ENCODE measurements around the gene A3GALT2. TPM values are rescaled to one million over a fixed set of nuclear protein-coding genes. Genes with fewer than 3 reads are reported as not detected.

Gene A3GALT2
- total and polyA plus RNA-seq, 9 of the 15 experiments (the other 6 are each of a cell fraction or from before 2014, with no cell fraction given), result not detected

DNA sequence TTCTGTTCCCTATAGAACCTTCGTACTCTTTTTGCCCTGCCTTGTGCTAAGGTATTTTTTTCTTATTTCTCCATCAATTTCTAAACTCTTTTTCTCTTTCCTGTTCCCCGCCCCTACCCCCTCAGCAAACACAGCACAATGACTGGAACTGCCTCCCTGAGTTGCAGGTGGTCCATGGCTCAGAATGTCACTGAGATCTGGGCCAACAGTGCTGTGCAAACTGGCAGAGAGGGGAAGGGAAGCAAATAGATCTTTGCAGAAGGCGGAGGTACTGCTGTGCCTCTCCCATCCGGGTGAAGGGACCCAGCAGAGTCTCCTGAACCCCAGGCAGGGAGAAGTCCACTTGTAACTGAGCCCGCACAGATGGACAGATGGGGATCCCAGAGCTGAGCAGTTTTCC lies 32.6 kb upstream of the A3GALT2 start:
- ChIA-PET POLR2A (no interaction called here), CTCF (ENCODE audit: low intra/inter-chr PET ratio) (no interaction called here)
- Histone ChIP-seq H3K9ac (ENCODE audit: insufficient read depth in 1 of 2, low read depth in 2 of 2, low read length in 2 of 2) (no peak overlapping the region), H3K27me3 (ENCODE audit: control insufficient read depth in 2 of 2, insufficient read depth in 2 of 2, low read length in 2 of 2) (no peaks in the 10 kb centered on the region), H3K27ac (ENCODE audit: extremely low read depth, low read depth, low read length) (no peak overlapping the region), H3K4me1 (replicated peaks in 1 of 2; ENCODE audit: control insufficient read depth in 2 of 2, insufficient read depth in 2 of 2, low read length in 2 of 2) (peaks cover 9 to 24% of the 10 kb centered on the region in 2 experiments; a peak in 4 of 5 replicates), H2AFZ (ENCODE audit: low read depth, low read length) (no peak overlapping the region), H3K4me2 (ENCODE audit: insufficient read depth, low read length) (no peak overlapping the region), H4K20me1 (replicated peaks; ENCODE audit: control insufficient read depth, insufficient read depth, low read length) (peaks cover 2% of the 10 kb centered on the region; the same call in 1 of the 2 replicates), H3K9me3 (replicated peaks; ENCODE audit: control insufficient read depth, insufficient read depth, low read depth, low read length) (no peaks in the 10 kb centered on the region), H3K36me3 (ENCODE audit: control insufficient read depth, insufficient read depth, low read length) (no peaks in the 10 kb centered on the region), H3K9me1 (ENCODE audit: control insufficient read depth, insufficient read depth, low read length) (no peaks in the 10 kb centered on the region), H3K4me3 (no peak overlapping the region), H3K79me2 (ENCODE audit: control insufficient read depth, insufficient read depth, low read length) (peaks cover 23% of the 10 kb centered on the region)
- WGBS (ENCODE audit: insufficient coverage, low coverage, missing lambda C conversion rate), result 70% methylated on average over 5 of the region's 5 CpGs
- no peak for FAIRE-seq
- no TSS peak for BruUV-seq (replicated peaks)
- TF ChIP-seq, protein P1, sequence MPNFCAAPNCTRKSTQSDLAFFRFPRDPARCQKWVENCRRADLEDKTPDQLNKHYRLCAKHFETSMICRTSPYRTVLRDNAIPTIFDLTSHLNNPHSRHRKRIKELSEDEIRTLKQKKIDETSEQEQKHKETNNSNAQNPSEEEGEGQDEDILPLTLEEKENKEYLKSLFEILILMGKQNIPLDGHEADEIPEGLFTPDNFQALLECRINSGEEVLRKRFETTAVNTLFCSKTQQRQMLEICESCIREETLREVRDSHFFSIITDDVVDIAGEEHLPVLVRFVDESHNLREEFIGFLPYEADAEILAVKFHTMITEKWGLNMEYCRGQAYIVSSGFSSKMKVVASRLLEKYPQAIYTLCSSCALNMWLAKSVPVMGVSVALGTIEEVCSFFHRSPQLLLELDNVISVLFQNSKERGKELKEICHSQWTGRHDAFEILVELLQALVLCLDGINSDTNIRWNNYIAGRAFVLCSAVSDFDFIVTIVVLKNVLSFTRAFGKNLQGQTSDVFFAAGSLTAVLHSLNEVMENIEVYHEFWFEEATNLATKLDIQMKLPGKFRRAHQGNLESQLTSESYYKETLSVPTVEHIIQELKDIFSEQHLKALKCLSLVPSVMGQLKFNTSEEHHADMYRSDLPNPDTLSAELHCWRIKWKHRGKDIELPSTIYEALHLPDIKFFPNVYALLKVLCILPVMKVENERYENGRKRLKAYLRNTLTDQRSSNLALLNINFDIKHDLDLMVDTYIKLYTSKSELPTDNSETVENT (CRISPR knock-in tag; IDR thresholded peaks at IDR 0.05), result no peak
- TF ChIP-seq ZKSCAN1 (IDR thresholded peaks at IDR 0.05; ENCODE audit: low read depth, low read length), result no peak
- no peak for TF ChIP-seq SMARCB1 (IDR thresholded peaks at IDR 0.05; ENCODE audit: insufficient read length, low read depth)
- TF ChIP-seq DACH1 (IDR thresholded peaks at IDR 0.05; ENCODE audit: partially characterized antibody), result no peak
- no peak for TF ChIP-seq GATAD2B (IDR thresholded peaks at IDR 0.05; ENCODE audit: borderline replicate concordance)
- no peak for TF ChIP-seq DPF2 (IDR thresholded peaks at IDR 0.05)
- no peak for TF ChIP-seq FOSL1 (tag; conservative IDR thresholded peaks at IDR 0.05)
- no peak for TF ChIP-seq MED1 (CRISPR knock-in tag; IDR thresholded peaks at IDR 0.05; ENCODE audit: borderline replicate concordance)
- intact Hi-C loops (cut with micrococcal nuclease) (no loop called here), in situ Hi-C loops (cut with MboI) (no loop called here)
- no peak for ATAC-seq
- no peak for DNase-seq (ENCODE audit: extremely low read depth in 1 of 4, low spot score in 3 of 4)
